NT2/D1 (cell line): ENCODE data around the gene CACNA1C.

Experiments
- SUZ12 ChIP-seq: IDR thresholded peaks from 2 replicates; pipeline ENCODE4 v1.6.1; 2011; ENCODE audit not compliant: insufficient read length, insufficient read depth; ENCODE audit errors: extremely low read depth
- ZNF274 ChIP-seq: IDR thresholded peaks from 2 replicates; pipeline ENCODE4 v1.6.1; 2011; ENCODE audit warnings: mild to moderate bottlenecking, low read depth, low read length

- TF ChIP-seq ZNF274, result no peak
- no peak for TF ChIP-seq SUZ12
Observed at GRCh38 chr12:2118481-2119255, 65.9 kb downstream of the CACNA1C start.
